Stimulated activated naive B cell treated with anti-CD40 and anti-IgM and Interleukin-4, amounts not matched to agents 10 μg/mL and 1 μg/mL and 100 μg/mL, for 72 hours (primary cell): ENCODE data around the gene MYLK3.
"Not testable (repeated sequence)": the region's sequence is repeated elsewhere in the genome, so short reads cannot be mapped to it uniquely, and the experiment has no call there.

Experiments
- ATAC-seq, 2 donors: fragments of 150-1000 bp; cut with Tn5 transposase; replicated peaks; 2 replicates each; pipeline ENCODE4 v1.10.0; 2021; ENCODE audit warnings: moderate library complexity in 1 of 2
- DNase-seq: peaks from one replicate; pipeline ENCODE4 v3.0.0; 2021
- H3K27ac Mint-ChIP-seq: one replicate; pipeline ENCODE4 v1.8.0; 2022; ENCODE audit warnings: mild to moderate bottlenecking, mixed read lengths
- H3K27me3 Mint-ChIP-seq, 2 donors: one replicate each; pipeline ENCODE4 v1.8.0; 2022; ENCODE audit warnings: mixed read lengths in 2 of 2
- H3K36me3 Mint-ChIP-seq, 2 donors: one replicate each; pipeline ENCODE4 v1.8.0; 2022; ENCODE audit warnings: mixed read lengths in 2 of 2, mild to moderate bottlenecking in 1 of 2
- H3K4me1 Mint-ChIP-seq, 2 donors: one replicate each; pipeline ENCODE4 v1.8.0; 2022; ENCODE audit warnings: mixed read lengths in 2 of 2, mild to moderate bottlenecking in 1 of 2
- H3K4me3 Mint-ChIP-seq, 2 donors: one replicate each; pipeline ENCODE4 v1.8.0; 2022; ENCODE audit warnings: mild to moderate bottlenecking in 2 of 2, mixed read lengths in 2 of 2, moderate library complexity in 1 of 2
- H3K9me3 Mint-ChIP-seq, 2 donors: one replicate each; pipeline ENCODE4 v1.8.0; 2022; ENCODE audit warnings: mixed read lengths in 2 of 2, mild to moderate bottlenecking in 1 of 2

The MYLK3 gene

GRCh38 chr16:46747777-46748651, at the start of gene MYLK3:
MYLK3 (minus strand) TSS chr16:46748344; CDS start chr16:46748193, 151 bp downstream.
- no peak for DNase-seq
- Mint-ChIP-seq H3K4me3 (peak within 1 kb of the TSS in 1 of 2 donors; percentile 17), H3K27ac (peak within 1 kb of the TSS; percentile 42), H3K9me3 (no peaks in the 10 kb centered on the region), H3K4me1 (peaks cover 16 to 24% of the 10 kb centered on the region in 2 donors), H3K27me3 (no peaks in the 10 kb centered on the region), H3K36me3 (no peaks in the 10 kb centered on the region)
- ATAC-seq: no peak

GRCh38 chr16:46797501-46797900, 49.4 kb upstream of the MYLK3 start:
- no peak for ATAC-seq
- H3K36me3 Mint-ChIP-seq: peaks cover 30 to 38% of the 10 kb centered on the region in 2 donors
- no peak for DNase-seq
- peaks cover 17 to 18% of the 10 kb centered on the region in 2 donors for H3K9me3 Mint-ChIP-seq
- no peak overlapping the region for H3K4me3 Mint-ChIP-seq
- no peaks in the 10 kb centered on the region for H3K27me3 Mint-ChIP-seq
- H3K27ac Mint-ChIP-seq: peak overlapping the region; percentile 25
- peaks cover 4 to 7% of the 10 kb centered on the region in 2 donors for H3K4me1 Mint-ChIP-seq

- peaks cover 7 to 14% of the 10 kb centered on the region in 2 donors for H3K4me1 Mint-ChIP-seq
- H3K27ac Mint-ChIP-seq: no peak overlapping the region
- H3K27me3 Mint-ChIP-seq: no peaks in the 10 kb centered on the region
- ATAC-seq: no peak
- H3K36me3 Mint-ChIP-seq: peaks cover 30 to 40% of the 10 kb centered on the region in 2 donors
- no peak for DNase-seq
- peaks cover 18% of the 10 kb centered on the region in 2 donors for H3K9me3 Mint-ChIP-seq
- no peak overlapping the region for H3K4me3 Mint-ChIP-seq
Observed at GRCh38 chr16:46796764-46797269, 48.7 kb upstream of the MYLK3 start.

DNA sequence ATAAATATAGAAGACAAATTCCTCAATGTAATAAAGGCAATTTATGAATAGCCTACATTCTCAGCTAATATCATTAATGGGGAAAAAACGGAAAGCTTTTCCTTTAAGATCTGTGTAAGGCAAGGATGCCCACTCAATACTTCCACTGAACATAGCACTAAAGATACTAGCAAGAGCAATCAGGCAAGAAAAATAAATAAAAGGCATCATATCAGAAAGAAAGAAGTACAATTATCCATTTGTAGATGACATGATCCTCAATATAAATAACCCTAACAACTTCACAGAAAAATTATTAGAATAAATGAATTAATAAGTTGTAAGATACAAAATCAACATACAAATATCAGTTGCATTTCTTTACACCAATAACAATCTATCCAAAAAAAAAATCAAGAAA, 45.7 kb upstream of the MYLK3 start:
- no peak overlapping the region for H3K4me3 Mint-ChIP-seq
- peaks cover 31 to 43% of the 10 kb centered on the region in 2 donors for H3K36me3 Mint-ChIP-seq

DNA sequence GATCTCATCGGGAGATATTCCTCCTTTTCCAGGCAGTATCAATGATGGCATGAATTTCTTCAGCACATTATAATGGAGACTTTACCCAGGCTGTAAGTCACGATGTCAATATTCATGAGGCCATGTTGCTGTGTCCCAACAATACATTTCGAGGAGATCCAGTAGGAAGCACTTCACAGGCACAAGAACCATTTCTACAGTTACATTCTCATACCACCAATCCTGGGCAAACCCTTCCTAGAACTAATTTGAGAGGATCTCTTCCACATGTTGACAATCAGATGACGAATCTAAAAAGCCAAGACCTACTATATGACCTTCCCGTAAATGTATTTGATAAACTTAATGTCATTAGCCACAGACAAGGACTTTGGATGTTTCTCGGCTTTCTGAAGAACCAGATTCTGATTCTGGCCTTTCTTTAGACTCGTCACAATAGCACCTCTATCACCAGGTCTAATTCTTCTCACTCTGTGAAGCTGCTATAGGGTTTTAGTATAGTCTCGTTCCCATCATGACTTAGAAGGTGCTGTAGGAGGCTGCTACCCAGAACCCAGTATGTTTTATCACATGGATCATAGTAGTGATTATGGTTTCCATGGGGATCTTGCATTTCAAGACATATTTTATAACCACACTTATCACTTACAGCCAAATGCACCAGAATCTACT, 42.6 kb upstream of the MYLK3 start:
- Mint-ChIP-seq H3K27me3 (no peaks in the 10 kb centered on the region), H3K36me3 (peaks cover 31 to 45% of the 10 kb centered on the region in 2 donors), H3K27ac (peak overlapping the region; percentile 93), H3K4me3 (peak overlapping the region; percentile 86), H3K9me3 (peaks cover 22 to 23% of the 10 kb centered on the region in 2 donors), H3K4me1 (peaks cover 37 to 64% of the 10 kb centered on the region in 2 donors)
- DNase-seq: no peak
- ATAC-seq: no peak

More for the DNA sequence above, 45.7 kb upstream of the MYLK3 start:
- Mint-ChIP-seq H3K27ac (no peak overlapping the region), H3K27me3 (no peaks in the 10 kb centered on the region), H3K9me3 (peaks cover 18 to 19% of the 10 kb centered on the region in 2 donors), H3K4me1 (peaks cover 27 to 37% of the 10 kb centered on the region in 2 donors)
- no peak for ATAC-seq
- no peak for DNase-seq

GRCh38 chr16:46789499-46790414, 41.6 kb upstream of the MYLK3 start:
- ATAC-seq (peak; percentile 80 to 85), DNase-seq (peak; percentile 80)
- Mint-ChIP-seq H3K27ac (peak overlapping the region; percentile 93), H3K9me3 (peaks cover 18 to 19% of the 10 kb centered on the region in 2 donors), H3K36me3 (peaks cover 24 to 36% of the 10 kb centered on the region in 2 donors), H3K4me3 (peak overlapping the region; percentile 86), H3K4me1 (peaks cover 42 to 70% of the 10 kb centered on the region in 2 donors), H3K27me3 (no peaks in the 10 kb centered on the region)

DNA sequence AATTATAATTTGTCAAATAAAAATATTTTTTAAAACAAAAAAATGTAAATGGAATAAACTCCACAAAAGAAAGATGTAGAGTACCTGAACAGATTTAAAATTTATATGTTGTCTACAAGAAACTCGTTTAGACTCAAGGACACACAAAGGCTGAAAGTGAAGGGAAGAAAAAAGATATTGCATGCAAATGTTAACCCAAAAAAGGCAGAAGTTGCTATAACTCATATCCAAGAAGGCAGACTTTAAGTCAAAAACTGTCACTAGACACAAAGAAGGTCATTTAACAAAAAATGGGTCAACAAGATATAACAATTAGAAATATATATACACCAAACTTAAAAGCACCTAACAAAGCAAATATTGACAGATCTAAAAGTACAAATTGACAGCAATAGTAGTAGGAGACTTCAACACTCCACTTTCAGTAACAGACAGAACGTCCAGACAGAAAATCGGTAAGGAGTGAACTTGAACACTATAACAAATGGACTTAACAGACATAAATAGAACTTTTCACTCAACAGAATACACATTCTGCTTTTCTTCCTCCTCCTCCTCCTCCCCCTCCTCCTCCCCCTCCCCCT, 40.8 kb upstream of the MYLK3 start:
- ATAC-seq (no peak), DNase-seq (no peak)
- H3K27me3 Mint-ChIP-seq: no peaks in the 10 kb centered on the region
- peaks cover 13 to 14% of the 10 kb centered on the region in 2 donors for H3K9me3 Mint-ChIP-seq
- peak overlapping the region in 1 of 2 donors; percentile 86 for H3K4me3 Mint-ChIP-seq
- H3K27ac Mint-ChIP-seq: peak overlapping the region; percentile 89
- H3K36me3 Mint-ChIP-seq: peaks cover 18 to 31% of the 10 kb centered on the region in 2 donors
- peaks cover 43 to 76% of the 10 kb centered on the region in 2 donors for H3K4me1 Mint-ChIP-seq

- Mint-ChIP-seq H3K4me1 (peaks cover 48 to 83% of the 10 kb centered on the region in 2 donors), H3K27ac (no peak overlapping the region), H3K36me3 (peaks cover 18 to 25% of the 10 kb centered on the region in 2 donors), H3K4me3 (peak overlapping the region in 1 of 2 donors; percentile 8), H3K27me3 (no peaks in the 10 kb centered on the region), H3K9me3 (peaks cover 9 to 11% of the 10 kb centered on the region in 2 donors)
- ATAC-seq: peak; percentile 62 to 67
- DNase-seq: no peak
Observed at GRCh38 chr16:46787909-46788308, 39.8 kb upstream of the MYLK3 start.

GRCh38 chr16:46785076-46785845, 37.1 kb upstream of the MYLK3 start:
- Mint-ChIP-seq H3K36me3 (peaks cover 16 to 17% of the 10 kb centered on the region in 2 donors), H3K4me3 (peak overlapping the region in 1 of 2 donors; percentile 59), H3K27ac (no peak overlapping the region), H3K4me1 (peaks cover 35 to 59% of the 10 kb centered on the region in 2 donors), H3K9me3 (peaks cover 9 to 10% of the 10 kb centered on the region in 2 donors), H3K27me3 (no peaks in the 10 kb centered on the region)
- ATAC-seq (no peak), DNase-seq (no peak)

DNA sequence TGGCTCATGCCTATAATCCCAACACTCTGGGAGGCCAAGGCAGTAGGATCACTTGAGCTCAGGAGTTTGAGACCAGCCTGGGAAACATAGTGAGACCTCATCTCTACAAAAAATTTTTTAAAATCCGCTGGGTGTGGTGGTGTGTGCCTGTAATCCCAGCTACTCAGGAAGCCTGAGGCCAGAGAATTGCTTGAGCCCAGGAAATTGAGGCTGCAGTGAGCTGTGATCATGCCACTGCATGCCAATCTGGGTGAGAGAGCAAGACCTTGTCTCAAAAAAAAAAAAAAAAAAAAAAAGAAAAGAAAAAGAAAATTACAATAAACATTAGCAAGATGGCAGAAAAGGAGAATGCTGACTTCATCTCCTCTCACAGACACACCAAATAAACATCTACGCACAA, 36.4 kb upstream of the MYLK3 start:
- peaks cover 30 to 57% of the 10 kb centered on the region in 2 donors for H3K4me1 Mint-ChIP-seq
- H3K27me3 Mint-ChIP-seq, DNase-seq, H3K9me3 Mint-ChIP-seq, H3K27ac Mint-ChIP-seq, ATAC-seq, H3K4me3 Mint-ChIP-seq: not testable (repeated sequence)
- H3K36me3 Mint-ChIP-seq: peaks cover 14 to 16% of the 10 kb centered on the region in 2 donors

- ATAC-seq: peak; percentile 28 to 36
- peaks cover 12 to 13% of the 10 kb centered on the region in 2 donors for H3K36me3 Mint-ChIP-seq
- no peak overlapping the region for H3K4me3 Mint-ChIP-seq
- DNase-seq: no peak
- peaks cover 9 to 10% of the 10 kb centered on the region in 2 donors for H3K9me3 Mint-ChIP-seq
- no peak overlapping the region for H3K27ac Mint-ChIP-seq
- peaks cover 23 to 51% of the 10 kb centered on the region in 2 donors for H3K4me1 Mint-ChIP-seq
- H3K27me3 Mint-ChIP-seq: no peaks in the 10 kb centered on the region
Observed at GRCh38 chr16:46783800-46784199, 35.7 kb upstream of the MYLK3 start.

GRCh38 chr16:46782320-46782719, 34.2 kb upstream of the MYLK3 start:
- no peaks in the 10 kb centered on the region for H3K27me3 Mint-ChIP-seq
- H3K36me3 Mint-ChIP-seq: peaks cover 12 to 13% of the 10 kb centered on the region in 2 donors
- no peak overlapping the region for H3K27ac Mint-ChIP-seq
- peaks cover 8 to 9% of the 10 kb centered on the region in 2 donors for H3K9me3 Mint-ChIP-seq
- DNase-seq: no peak
- H3K4me3 Mint-ChIP-seq: no peak overlapping the region
- H3K4me1 Mint-ChIP-seq: peaks cover 22 to 41% of the 10 kb centered on the region in 2 donors
- no peak for ATAC-seq
